Measurements from ENCODE around the gene BCAS3.
A peak's percentile ranks its signal among the peaks of the same experiment; 100 is the strongest.

GRCh38 chr17:61376931-61377838 is 699.5 kb downstream of the BCAS3 start:
- TF ChIP-seq CTCF (IDR thresholded peaks at IDR 0.05 in 8 of 11, conservative IDR thresholded peaks at IDR 0.05 in 3 of 11) = no peak
- TF ChIP-seq POLR2A (IDR thresholded peaks at IDR 0.05) = no peak
- peak in 1 of 3 donors; percentile 9 for TF ChIP-seq POLR2AphosphoS5 (IDR thresholded peaks at IDR 0.05)

All from spleen (tissue), 7 donors.